HG03378 (cell line): Measurements from ENCODE around the gene KDM7A.

ENCODE experiments used
- ATAC-seq: cut with Tn5 transposase; IDR thresholded peaks from one replicate; pipeline ENCODE4 v1.9.1; 2021; ENCODE audit warnings: mild to moderate bottlenecking, moderate library complexity; ENCODE audit not compliant: unreplicated experiment

Gene KDM7A

DNA sequence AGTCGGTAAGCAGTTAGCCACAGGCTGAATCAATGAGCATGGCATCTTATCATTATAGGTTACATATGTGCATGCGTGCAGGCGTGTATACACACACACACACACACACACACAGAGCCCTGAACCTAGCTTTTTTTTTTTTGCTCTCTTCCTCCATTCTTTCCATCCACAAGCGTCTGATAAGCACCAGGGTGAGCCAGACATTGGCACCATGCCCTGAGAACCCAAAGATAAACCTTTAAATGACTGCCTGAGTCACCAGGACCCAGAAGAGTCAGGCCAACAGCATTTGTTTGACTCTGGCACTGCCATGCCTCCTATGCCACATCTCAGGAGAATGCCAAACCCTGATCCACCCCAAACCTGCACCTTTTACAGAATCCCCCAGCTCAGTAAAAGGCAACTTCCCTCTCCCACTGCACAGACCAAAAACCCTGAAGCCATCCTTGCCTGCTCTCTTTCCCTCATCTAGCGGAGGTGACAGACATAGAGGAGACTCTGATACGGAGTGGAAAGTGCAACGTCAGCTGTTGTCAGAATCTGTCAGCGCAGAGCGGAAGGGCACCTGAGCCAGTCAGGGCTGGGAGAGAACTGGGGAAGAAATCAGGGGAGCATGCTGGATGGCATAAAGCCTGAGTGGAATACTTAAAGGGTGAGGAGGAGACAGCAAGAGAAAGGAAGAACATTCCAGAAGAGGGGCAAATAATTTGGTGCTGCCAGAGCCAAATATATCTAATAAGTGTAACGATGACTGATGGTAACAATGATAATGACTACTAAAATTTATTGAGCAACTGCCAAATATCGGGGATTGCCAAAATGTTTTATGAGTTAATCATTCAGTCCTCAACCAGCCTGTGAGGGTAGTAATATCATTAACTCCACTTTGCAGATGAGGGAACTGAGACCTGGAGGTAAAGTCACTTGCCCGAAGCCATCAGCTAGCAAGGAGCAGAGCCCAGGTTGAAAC, 117.2 kb downstream of the KDM7A start:
- no peak for ATAC-seq

DNA sequence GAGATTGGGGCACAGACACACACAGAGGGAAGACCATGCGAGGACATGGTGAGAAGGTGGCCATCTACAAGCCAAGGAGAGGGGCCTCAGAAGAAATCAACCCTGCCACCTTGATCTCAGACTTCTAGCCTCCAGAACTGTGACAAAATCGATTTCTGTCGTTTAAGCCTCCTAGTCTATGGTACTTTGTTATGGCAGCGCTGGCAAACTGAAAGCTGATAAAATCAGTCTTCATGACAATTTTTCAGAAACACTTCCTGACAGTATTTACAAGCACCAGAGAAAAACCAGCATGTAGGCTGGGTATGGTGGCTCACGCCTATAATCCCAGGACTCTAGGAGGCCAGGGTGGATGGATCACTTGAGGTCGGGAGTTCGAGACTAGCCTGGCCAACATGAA, 118.3 kb downstream of the KDM7A start:
- ATAC-seq, result no peak

DNA sequence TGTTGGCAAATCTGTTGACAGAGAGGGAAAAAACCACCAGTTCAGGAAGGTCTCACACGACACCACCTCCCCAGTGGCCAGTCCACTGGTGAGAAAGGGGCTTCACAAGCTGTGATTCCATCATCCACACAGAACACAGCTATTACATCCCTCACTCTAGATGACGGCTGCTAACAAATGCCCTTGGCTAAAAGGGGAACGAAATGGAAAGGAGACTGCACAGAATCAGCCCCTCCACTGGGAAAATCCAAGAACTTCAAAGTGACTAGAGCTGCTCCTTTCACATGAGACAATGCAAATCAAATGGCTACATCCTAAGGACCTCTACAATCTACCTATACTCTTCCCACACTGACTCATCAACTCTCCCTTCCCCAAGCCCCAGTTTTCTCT, 119.6 kb downstream of the KDM7A start:
- no peak for ATAC-seq

DNA sequence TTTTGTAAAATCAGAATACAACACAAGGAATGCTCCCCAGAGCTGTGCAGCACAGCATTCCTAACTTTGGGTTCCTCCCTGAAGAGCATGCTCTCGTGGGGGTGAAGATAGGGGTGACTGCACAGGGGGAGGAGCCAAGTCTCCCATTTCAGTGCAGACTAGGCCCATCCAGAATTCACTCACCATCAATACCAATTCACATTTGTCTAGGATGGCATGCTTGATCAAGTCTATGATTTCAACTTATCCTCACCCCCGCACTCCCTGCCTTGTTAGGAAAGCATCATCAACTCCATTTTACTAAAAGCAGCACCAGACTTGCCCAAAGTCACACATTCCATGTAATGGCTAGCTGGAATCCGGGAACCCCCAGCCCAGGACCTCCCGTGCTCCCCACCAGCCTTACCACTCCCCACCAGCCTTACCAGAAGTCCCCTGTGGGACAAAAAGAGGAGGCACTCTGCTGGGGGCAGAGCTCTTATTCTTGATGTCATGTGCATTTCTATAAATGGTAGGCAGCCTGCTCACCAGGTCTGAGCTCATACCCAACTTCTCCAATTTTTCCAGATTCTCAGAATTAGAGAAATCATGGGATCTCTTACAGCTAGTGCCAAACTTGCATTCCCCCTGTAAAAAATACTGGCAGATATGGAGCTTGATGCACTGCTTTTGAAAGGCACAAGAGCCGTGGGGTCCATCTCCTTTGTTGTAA, 120.2 kb downstream of the KDM7A start:
- no peak for ATAC-seq

DNA sequence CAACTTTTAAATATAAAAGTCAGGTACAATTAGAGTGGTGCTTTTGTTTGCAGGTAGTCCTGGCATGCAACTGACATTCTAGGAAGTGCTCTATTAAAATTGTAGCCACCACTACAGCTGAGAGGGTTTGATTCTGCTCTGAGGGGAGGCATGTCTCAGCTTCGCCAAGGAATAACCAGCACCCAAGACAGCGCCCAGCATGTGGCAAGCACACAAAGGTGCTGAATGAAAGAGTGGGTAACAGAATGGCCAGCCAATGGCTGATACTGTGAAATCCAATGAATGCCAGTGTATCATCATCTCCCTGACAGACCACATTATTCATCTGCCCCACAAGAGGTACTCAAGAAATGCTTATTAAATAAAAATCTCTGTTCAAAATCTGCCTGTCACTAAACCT, 121.0 kb downstream of the KDM7A start:
- ATAC-seq, result no peak

DNA sequence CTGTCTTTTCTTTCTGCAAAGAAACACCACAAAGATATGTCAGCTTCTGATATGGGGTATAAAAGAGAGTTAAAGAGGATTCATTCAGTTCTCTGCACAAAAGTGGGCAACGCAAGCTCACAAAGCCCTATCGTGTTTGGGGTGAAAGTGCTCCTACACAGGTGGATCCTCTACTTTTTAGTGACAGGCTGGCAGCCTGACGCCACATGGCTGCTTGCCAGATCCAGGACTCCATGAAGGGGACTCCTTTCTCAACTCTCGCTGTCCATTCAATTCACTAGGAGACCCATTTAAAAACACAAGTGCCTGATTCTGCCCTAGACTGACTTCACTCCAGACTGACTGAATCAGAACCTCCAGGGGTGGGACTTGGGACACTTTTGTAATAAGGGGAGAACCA, 122.0 kb downstream of the KDM7A start:
- ATAC-seq, result no peak

DNA sequence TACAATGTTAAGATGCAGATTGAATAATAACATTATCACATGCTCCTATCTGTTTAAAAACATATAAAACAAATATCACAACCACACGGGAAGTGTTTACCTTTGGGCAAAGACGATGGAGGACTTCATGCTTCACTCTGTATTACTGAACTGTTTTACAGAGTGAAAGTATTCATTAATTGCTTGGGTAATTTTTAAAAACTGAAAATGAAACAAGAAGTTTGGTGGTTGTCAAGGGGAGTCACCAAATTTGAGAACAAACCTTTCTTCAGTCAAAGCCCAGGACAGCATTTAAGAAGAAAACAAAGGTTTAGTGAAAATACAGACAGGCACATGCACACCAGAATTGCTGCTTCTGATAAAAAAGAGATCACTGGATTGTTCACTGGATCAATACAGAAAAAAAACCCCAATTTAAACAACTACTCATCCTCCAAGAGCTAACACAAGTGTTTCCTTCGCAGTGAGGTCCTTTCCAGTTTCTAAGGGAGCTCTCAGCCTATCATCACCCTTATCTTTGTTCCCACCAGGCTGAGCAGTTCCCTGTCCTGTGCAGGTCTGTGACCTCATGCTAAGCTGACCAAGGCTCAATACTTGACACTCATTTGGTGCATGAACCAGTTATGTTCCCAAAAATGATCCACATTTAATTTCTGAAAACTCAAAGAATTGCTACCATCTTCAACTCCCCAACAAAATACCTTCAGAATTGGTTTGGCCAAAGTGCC, 122.8 kb downstream of the KDM7A start:
- peak; percentile 94 for ATAC-seq

DNA sequence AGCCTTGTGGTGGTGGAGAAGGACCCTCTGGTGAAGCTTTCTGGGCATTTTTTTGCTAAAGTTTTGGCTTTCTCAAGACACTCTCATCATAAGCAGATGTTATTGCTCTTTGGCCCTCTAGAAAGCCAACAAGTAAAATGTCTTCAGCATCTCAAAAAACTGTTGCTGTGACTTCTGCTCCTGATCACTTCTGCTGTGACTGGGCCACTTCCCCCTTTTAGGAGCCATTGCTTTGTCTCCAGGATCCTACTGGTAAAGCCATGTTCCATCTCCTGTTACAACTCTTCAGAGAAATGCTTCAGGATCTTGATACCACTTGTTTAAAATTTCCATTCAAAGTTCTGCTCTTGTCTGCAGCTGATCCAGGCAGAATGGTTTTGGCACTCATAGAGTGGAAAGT, 125.0 kb downstream of the KDM7A start:
- no peak for ATAC-seq

DNA sequence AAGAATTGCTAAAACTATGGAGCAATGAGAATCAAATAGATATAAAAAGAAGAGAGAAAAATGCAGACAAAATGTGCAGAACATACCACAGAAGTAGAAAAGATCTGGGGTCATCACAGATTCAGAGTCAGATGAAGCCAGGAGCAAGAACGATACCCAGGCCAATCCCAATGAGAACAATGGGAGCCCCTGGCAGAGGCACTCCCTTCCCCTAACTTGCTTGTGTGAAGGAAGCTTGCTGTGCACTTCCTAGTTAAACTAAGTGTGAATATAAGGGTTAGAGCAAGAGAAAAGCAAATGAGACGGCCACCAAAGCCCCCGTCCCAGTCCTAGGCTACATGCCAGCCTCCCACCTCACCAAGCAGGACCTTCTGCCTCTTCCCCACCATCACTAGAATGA, 126.7 kb downstream of the KDM7A start:
- ATAC-seq, result no peak

DNA sequence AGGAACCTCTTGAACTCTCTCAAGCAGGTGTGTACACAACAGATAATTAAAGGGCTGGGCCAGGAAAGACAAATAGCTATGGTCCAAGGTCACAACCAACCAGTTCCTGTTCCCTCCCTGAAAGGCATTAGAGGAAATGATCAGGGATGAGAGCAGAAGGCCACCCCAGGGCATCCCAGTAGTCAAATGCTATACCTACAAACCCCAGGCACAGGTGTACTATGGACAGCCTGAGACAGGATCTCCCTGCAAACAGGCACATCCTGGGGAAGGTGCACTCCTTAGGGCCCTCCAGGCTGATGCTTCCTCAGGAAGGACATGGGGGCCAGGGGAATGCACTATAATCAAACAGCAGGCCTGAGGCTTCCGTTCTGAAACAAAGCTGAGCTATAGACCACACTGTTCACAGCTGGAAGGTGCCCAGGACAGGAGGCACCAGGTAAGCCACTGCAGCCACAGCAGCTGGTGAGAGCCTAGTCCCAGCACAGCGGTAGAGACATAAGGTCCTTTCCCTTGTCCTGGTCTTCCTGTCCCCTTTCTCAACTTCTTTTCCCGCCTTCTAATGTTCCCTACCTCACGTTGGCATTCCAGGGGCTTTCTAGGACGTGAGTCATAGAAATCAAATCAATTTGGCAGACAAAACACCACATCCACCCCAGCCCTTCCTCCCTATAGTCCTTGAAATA, 127.3 kb downstream of the KDM7A start:
- no peak for ATAC-seq

DNA sequence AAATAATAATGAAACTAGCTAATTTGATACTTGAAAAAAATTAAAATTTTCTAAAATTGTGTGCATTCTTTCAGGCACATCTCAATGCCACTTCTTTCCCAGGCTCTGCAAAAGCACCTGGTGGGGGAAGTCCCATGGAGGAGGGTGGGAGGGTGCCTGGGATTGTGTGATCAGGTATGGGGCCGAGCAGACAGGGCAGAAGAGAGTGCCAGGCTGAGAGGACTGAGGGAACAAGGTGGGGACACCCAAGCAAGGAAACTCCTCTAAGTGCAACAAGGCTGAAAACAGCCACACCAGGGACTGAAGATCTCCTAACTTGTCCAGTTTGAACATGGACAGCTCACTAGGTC, 127.8 kb downstream of the KDM7A start:
- no peak for ATAC-seq

DNA sequence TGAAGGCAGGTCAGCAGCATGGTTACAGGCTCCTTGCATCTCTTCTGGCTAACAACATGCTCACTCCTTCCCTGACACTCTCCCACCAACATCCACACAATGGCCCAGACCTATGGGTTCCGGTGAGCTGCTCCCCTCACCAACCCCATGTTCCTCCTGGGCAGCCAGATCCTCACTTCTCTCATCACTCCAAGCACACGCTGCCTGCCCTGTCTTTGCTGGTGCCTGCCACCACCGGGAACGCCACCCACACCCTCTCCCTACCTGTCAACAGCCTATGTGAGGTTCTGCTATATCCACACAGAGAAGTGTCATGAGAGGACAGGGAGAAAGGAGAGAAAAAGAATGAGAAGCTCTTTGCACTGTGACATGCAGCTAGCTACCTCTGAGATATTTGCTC, 128.6 kb downstream of the KDM7A start:
- ATAC-seq, result no peak

DNA sequence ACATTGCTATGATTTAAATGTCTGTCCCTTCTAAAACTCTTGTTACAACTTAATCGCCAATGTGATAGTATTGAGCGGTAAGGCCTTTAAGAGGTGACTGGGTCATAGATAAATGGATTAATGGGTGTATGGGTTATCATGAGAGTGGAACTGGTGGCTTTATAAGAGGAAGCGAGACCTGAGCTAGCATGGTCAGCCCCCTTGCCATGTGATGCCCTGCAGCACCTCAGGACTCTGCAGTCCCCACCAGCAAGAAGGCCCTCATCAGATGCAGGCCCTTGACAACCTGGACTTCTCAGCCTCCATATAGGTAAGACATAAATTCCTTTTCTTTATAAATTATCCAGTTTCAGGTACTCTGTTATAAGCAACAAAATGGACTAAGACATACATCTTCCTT, 129.6 kb downstream of the KDM7A start:
- no peak for ATAC-seq

DNA sequence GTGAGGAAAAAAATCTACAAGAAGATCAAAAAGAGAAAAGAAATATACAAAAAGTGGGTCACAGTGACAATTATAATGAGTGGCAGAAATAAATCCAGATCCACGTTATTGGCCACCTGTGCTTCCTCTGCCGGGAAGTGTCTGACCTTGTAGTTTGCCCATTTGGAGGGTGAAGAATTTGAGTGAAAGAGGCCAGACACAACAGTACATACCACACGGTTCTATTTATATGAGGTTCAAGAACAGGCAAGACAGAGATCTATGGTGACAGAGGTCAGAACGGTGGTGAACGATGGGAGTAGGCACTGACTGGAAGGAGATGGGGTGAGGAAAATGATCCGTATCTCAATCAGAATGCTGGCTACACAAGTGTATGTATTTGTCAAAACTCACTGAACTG, 131.1 kb downstream of the KDM7A start:
- ATAC-seq, result no peak

DNA sequence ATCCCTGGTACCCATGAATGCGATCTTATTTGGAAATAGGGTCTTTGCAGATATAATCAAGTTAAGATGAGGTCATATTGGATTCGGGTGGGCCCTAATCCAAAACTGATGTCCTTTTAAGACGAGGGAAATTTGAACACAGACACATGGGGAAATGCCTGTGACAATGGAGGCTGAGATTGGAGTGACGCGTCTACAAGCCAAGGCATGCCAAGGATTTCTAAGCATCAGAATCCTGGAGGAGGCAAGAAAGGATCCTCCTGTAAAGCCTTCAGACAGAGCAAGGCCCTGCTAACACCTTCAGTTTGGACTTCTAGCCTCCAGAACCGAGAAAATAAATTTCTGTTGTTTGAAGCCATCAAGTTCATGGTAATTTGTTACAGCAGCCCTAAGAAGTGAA, 132.5 kb downstream of the KDM7A start:
- ATAC-seq, result no peak

DNA sequence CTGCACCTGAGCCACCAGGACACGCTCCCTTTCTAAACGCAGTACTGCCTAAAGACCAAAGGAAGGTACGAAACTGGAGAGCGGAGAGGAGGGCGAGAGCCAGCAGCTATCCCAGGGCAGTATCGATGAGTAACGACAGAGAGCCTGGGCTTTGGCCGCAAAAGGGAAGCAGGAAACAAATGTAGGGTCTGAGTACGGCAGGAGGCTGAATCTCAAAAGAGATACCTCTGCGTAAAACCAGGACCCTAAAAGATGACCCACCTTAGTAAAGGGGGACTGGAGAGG, 134.5 kb downstream of the KDM7A start:
- ATAC-seq, result no peak

DNA sequence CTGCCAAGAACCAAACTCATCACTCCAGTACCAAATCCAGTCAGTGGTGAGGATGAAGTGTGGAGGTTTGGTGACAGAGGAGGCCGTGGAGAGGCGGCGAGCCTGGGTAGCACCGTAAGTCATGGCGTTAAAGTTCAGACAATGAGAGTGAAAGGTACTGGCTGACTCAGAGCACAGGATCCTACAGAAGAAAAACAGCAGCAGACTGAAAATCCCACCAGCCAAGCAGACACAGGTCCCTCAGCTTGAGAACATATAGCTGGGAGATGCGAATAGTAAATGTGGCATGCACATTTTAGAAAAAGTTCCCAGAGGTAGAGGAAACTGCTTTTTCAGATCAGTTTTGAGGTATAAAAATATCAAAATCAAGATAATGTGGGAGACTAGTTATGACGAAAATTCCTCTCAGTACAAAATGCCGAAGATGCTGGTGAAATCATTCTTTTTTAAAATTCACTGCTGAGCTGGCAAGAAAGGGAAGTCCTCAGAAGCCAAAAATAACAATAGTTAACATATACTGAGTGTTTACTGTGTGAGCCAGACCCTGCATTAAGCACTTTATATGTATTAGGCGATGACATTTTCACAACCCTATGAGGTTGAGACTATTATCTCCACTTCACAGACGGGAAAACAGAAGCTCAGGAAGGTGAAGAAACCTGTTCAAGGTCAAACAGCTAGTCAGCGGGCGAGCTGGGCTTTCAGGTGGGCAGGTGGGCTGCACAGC, 135.0 kb downstream of the KDM7A start:
- ATAC-seq, result no peak

DNA sequence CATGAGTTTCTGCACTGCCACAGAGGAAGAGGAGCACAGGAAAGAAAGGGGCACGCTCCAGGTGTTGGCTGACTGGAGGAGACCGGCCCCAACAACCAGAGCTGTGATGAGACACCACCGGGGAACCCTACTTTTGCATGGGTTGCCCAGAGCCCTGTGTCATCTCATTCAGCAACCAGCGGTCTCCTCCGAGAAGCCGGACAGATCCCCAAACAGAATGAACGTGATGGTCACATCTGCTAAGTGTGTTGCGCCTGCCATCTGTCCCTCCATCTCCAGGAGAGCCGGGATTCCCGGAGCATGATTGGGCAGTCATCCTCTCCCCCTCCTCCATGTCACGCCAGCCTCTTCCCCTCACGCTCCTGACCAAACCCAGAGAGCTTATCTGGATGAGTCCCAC, 136.9 kb downstream of the KDM7A start:
- no peak for ATAC-seq

DNA sequence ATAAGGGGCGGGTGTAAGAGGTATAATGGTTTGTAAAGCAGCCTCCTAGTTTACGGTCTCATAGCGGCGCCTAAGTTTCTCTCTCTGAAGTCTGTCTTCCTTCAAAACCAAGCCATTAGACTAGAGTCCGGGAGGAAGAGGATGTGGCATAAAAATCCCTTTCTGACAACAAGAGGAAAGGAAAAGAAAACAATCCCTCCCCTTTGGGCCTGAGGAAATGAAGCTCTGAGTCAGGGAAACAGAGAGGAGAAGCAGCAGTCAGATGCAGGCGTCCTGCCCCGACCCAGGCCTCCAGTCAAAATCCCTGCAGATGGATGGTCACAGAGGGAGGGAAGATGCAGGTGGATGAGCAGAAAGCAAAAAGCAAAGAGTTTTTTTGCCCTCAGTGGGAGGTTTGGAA, 137.7 kb downstream of the KDM7A start:
- no peak for ATAC-seq

DNA sequence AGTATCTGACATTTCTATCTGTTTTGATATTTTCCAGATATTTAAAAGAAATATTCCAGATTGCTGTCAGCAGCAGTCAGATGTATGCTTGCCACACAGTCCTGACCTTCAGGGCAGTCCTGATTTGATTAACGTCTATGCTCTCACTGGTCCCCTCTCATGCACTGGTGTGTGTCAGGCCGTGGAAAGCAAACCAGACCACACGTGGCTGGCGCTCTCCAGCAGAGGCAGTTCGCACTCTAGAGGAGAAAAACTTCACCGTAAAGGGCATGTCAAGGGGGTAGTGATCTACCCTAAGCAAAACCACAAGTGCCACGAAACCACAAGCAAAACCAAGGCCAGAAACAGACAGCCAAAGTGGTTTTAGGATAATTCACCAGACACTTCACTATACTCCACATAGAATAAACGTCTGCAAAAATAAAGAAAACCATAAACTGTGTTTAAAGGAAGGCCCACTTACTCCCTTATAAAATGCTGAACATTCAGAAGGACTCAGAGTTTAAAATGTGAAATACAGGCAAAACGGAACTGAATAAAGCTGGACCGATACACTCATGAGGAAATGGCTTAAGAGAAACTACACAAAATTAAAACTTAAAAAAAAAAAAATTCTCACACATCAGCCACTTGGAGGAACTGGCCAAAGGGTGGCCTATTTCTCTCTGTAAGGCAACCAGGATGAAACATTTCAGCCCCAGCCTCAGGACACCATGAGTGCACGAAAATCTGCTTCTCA, 140.4 kb downstream of the KDM7A start:
- no peak for ATAC-seq
